Calu3 (cell line): ENCODE measurements around the gene PCGF3. TPM values are rescaled to one million over a fixed set of nuclear protein-coding genes. Genes with fewer than 3 reads are reported as not detected.

Source experiments
- BruUV-seq: library from RNA; stranded (reverse); fragments of 400-500 nt; replicated peaks from 2 replicates; lab custom pipeline; 2021; lab: Mats Ljungman, UMichigan
- CTCF ChIA-PET: fragments of 300-600 bp; sonication (Branson Sonifier 250); formaldehyde crosslinking; loops from one replicate; lab custom pipeline; 2022; ENCODE audit warnings: antibody characterized with exemption; lab: Charles Lee
- DNase-seq: peaks from one replicate; pipeline ENCODE4 v3.0.0; 2022
- H3K27ac Mint-ChIP-seq: one replicate; pipeline ENCODE4 v1.8.0; 2022; ENCODE audit warnings: mixed read lengths; ENCODE audit not compliant: unreplicated experiment
- H3K27me3 Mint-ChIP-seq: one replicate; pipeline ENCODE4 v1.8.0; 2022; ENCODE audit warnings: mixed read lengths; ENCODE audit not compliant: unreplicated experiment
- H3K36me3 Mint-ChIP-seq: one replicate; pipeline ENCODE4 v1.8.0; 2022; ENCODE audit warnings: mild to moderate bottlenecking, moderate library complexity, mixed read lengths; ENCODE audit not compliant: insufficient read depth, unreplicated experiment
- H3K4me1 Mint-ChIP-seq: one replicate; pipeline ENCODE4 v1.8.0; 2022; ENCODE audit warnings: mild to moderate bottlenecking, low read depth, mixed read lengths; ENCODE audit not compliant: unreplicated experiment
- H3K4me3 Mint-ChIP-seq: one replicate; pipeline ENCODE4 v1.8.0; 2022; ENCODE audit warnings: mild to moderate bottlenecking, low read depth, moderate library complexity, mixed read lengths; ENCODE audit not compliant: unreplicated experiment
- H3K9me3 Mint-ChIP-seq: one replicate; pipeline ENCODE4 v1.8.0; 2022; ENCODE audit warnings: low read depth, mixed read lengths; ENCODE audit not compliant: unreplicated experiment
- intact Hi-C: fragments of 100-400 bp; cut with micrococcal nuclease; formaldehyde crosslinking; loops from one replicate; pipeline ENCODE4 v1.10.0; 2022; ENCODE audit not compliant: unreplicated experiment
- total RNA-seq: library from RNA; stranded (reverse); gene quantifications from 2 replicates; pipeline ENCODE4 v1.2.3, GENCODE V29; 2022
- TF ChIP-seq, protein P1 (sequence below): fragments of 200-600 bp; IDR thresholded peaks from one replicate; pipeline ENCODE4 v1.8.0; 2022; ENCODE audit warnings: antibody characterized with exemption; ENCODE audit not compliant: unreplicated experiment

The PCGF3 gene
- total RNA-seq, 1 experiment from 2014 or later, result 30.0 TPM

DNA sequence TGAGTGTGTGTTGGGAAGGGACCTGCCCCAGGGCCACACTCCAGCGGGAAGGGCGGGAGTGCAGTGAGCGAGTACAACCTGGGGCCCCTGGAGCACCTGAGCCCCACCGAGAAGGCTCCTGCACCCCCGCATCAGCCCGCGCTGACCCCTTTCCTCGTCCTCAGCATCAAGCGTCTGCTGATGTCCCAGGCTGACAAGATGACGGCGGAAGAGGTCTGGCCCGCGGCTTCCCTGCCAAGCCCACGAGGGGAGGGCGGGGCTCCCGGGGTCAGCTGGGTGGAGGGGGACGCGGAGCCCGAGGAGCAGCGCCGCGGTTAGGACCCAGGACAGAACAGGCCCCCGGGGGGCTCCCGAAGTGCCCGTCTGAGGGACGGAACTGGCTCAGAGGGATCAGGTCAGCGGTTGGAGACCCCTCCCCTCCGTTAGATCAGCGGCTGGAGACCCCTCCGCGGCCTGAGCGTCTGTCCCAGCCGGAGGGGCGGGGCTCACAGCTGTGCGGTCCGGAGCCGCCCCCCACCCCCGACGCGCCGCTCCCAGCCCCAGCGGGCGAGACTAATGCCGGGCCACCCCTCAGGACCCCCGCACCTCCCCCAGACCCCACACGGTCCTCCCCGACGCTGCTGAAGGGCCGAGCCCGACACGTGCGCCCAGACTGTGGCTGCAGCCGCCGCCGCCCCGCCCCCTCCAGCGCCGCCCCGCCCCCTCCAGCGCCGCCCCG is 24.5 kb upstream of the PCGF3 start:
- TF ChIP-seq, protein P1, sequence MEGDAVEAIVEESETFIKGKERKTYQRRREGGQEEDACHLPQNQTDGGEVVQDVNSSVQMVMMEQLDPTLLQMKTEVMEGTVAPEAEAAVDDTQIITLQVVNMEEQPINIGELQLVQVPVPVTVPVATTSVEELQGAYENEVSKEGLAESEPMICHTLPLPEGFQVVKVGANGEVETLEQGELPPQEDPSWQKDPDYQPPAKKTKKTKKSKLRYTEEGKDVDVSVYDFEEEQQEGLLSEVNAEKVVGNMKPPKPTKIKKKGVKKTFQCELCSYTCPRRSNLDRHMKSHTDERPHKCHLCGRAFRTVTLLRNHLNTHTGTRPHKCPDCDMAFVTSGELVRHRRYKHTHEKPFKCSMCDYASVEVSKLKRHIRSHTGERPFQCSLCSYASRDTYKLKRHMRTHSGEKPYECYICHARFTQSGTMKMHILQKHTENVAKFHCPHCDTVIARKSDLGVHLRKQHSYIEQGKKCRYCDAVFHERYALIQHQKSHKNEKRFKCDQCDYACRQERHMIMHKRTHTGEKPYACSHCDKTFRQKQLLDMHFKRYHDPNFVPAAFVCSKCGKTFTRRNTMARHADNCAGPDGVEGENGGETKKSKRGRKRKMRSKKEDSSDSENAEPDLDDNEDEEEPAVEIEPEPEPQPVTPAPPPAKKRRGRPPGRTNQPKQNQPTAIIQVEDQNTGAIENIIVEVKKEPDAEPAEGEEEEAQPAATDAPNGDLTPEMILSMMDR, result no peak
- Mint-ChIP-seq H3K27me3 (no peaks in the 10 kb centered on the region), H3K27ac (no peak overlapping the region), H3K36me3 (peaks cover 41% of the 10 kb centered on the region), H3K9me3 (no peaks in the 10 kb centered on the region), H3K4me3 (peak overlapping the region; percentile 56), H3K4me1 (peaks cover 9% of the 10 kb centered on the region)
- BruUV-seq, result no TSS peak
- CTCF ChIA-PET, result no interaction called here
- peak; percentile 46 for DNase-seq
- intact Hi-C loops, result no loop called here

DNA sequence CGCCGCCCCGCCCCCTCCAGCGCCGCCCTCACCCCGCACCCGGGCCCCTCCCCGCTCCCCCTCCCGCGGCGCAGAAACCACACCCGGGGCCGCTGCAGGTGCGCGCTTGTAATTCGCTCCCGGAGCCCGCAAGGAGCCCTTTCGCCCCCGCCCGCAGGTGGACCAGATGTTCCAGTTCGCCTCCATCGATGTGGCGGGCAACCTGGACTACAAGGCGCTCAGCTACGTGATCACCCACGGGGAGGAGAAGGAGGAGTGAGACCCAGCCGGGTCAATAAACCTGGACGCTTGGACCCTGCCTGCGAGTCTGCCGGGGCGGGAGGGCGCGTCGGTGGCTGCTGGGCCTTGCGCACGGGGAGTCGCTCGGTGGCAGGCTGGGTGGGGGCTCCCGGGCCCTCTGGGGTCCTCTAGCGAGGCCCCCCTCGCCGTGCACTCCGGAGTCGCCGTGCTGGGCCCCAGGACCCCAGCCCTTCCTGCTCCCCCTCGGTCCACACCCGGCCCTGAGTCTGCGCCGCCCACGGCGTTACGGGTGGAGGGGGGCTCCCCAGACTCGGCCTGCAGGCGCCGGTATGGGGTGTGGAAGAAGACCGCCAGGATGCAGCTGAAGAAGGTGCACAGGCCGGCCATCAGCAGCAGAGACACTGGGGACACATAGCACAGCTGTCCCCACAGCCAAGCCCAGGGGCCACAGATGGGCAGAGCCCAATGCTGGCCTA is 23.7 kb upstream of the PCGF3 start:
- Mint-ChIP-seq H3K36me3 (peaks cover 36% of the 10 kb centered on the region), H3K27ac (no peak overlapping the region), H3K4me1 (peaks cover 9% of the 10 kb centered on the region), H3K27me3 (no peaks in the 10 kb centered on the region), H3K4me3 (peak overlapping the region; percentile 56), H3K9me3 (no peaks in the 10 kb centered on the region)
- peak; percentile 58 for DNase-seq
- intact Hi-C loops, result no loop called here
- TF ChIP-seq, protein P1, result no peak
- CTCF ChIA-PET, result no interaction called here
- no TSS peak for BruUV-seq

DNA sequence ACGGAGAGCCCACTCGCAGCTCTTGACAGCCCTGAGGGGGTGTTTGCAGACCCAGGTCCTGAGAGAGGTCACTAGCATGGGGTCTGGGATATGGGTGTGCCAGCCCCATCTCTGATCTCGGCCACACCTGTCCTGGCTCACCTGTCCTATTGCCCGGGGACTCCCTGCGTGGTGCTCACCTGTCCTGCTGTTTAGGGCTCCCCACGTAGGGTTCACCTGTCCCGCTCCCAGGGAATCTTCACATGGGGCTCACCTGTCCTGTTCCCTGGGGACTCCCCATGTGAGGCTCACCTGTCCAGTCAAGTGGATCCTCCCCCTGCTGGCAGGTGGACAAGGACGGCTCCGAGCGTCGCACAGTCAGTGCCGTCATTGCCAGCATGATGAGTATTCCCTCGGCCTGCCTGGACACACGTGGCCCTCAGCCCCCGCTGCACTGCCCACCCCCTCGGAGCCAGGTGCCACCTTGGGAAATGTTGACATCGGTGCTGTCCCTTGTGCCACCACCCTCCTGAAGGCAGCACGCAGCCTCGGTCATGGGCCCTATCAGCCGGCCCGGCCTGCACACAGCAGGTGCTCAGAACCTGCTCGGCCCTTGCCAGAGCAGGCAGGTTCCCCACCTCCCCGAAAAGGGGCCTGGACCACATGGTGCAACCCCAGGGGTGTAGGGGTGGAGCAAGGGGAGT is 23.0 kb upstream of the PCGF3 start:
- H3K27me3 Mint-ChIP-seq, result no peaks in the 10 kb centered on the region
- intact Hi-C loops, result no loop called here
- BruUV-seq, result no TSS peak
- H3K27ac Mint-ChIP-seq, result no peak overlapping the region
- TF ChIP-seq, protein P1, result no peak
- H3K9me3 Mint-ChIP-seq, result no peaks in the 10 kb centered on the region
- H3K4me1 Mint-ChIP-seq, result peaks cover 9% of the 10 kb centered on the region
- peaks cover 30% of the 10 kb centered on the region for H3K36me3 Mint-ChIP-seq
- no peak for DNase-seq
- CTCF ChIA-PET, result no interaction called here
- no peak overlapping the region for H3K4me3 Mint-ChIP-seq

DNA sequence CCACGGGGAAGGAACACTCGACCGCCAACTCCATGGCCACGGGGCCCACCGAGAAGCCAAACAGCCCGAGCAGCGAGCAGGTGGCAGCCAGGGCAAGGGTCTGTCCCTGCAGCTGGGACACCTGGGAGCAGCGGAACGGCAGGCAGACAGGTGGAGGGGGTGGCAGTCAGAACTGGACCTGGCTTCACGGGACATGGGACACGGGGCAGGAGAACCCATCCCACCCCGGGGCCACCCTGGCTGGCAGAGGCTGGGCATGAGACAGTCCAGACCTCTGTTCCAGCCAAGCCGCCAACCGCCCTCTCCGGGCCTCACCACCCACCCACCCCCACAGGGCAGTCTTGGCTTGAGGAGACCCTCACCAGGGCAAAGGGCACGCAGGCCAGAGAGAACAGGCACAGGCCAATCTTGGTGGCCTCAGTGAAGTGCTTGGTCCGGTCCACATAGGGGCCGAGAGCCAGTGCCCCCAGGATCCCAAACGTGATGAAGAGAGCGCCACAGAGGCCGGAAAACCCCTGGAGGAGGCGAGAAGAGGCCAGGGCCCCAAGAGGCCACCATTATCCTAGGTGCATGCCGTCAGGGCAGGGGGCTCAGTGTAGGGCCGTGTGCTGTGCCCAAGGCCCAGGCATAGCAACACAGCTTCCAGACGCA is 22.3 kb upstream of the PCGF3 start:
- Mint-ChIP-seq H3K9me3 (no peaks in the 10 kb centered on the region), H3K27me3 (no peaks in the 10 kb centered on the region), H3K27ac (no peak overlapping the region), H3K4me3 (no peak overlapping the region), H3K4me1 (peaks cover 7% of the 10 kb centered on the region), H3K36me3 (peaks cover 22% of the 10 kb centered on the region)
- no peak for DNase-seq
- TF ChIP-seq, protein P1, result no peak
- CTCF ChIA-PET, result no interaction called here
- BruUV-seq, result no TSS peak
- intact Hi-C loops, result no loop called here
